HTR-8/SVneo (cell line): ENCODE measurements around the gene ST3GAL3.

Experiments used
- DNase-seq: peaks from one replicate; pipeline ENCODE4 v3.0.0; 2011; ENCODE audit warnings: low spot score, mixed read lengths; ENCODE audit not compliant: insufficient read length
- FAIRE-seq: peaks from 2 replicates; lab custom pipeline; 2011; peaks lifted over from hg19 to GRCh38; lab: Jason Lieb, UNC

ST3GAL3 gene, protein sequence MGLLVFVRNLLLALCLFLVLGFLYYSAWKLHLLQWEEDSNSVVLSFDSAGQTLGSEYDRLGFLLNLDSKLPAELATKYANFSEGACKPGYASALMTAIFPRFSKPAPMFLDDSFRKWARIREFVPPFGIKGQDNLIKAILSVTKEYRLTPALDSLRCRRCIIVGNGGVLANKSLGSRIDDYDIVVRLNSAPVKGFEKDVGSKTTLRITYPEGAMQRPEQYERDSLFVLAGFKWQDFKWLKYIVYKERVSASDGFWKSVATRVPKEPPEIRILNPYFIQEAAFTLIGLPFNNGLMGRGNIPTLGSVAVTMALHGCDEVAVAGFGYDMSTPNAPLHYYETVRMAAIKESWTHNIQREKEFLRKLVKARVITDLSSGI

GRCh38 chr1:43707190-43708001, at the start of gene ST3GAL3:
ST3GAL3 (plus strand) TSS chr1:43707536; CDS start chr1:43736263, 28,727 bp downstream.
- DNase-seq (peak; percentile 94), FAIRE-seq (peak; percentile 75)

DNA sequence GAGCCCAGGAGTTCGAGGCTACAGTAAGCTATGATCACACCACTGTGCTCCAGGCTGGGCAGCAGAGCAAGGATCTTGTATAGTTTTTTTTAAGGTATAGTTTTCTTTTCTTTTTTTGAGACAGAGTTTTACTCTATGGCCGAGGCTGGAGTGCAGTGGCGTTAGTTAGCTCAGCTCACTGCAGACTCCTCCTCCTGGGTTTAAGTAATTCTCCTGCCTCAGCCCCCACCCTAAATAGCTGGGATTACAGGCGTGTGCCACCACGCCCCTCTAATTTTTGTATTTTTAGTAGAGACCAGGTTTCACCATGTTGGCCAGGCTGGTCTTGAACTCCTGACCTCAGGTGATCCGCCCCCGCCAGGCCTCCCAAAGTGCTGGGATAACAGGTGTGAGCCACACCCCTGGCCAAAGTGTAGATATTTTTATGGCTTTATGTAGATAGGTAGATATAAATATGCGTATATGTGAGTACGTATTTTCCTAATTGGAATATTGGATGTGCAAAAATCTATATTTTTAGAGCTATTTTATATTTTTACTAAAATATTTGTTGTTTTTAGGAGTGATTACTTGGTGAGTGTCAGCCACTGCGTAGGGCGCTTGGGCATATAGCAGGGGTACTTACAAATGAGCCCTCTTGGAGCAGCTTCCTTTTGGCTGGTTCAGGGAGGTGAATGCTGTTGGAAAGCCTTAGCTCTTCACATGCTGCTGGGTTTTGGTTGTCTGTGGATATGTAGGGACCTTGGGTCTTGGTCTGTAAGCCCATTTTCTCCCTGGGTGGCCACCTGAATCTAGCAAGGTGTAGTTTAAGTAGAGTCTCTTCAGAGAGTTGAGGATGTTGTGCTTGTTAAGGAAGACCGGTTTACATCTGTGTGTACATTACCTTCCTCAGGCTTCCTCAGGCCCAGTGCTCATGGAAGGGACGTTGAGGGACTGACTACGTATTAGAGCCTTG, 47.8 kb upstream of the ST3GAL3 start:
- no peak for DNase-seq
- FAIRE-seq, result no peak

DNA sequence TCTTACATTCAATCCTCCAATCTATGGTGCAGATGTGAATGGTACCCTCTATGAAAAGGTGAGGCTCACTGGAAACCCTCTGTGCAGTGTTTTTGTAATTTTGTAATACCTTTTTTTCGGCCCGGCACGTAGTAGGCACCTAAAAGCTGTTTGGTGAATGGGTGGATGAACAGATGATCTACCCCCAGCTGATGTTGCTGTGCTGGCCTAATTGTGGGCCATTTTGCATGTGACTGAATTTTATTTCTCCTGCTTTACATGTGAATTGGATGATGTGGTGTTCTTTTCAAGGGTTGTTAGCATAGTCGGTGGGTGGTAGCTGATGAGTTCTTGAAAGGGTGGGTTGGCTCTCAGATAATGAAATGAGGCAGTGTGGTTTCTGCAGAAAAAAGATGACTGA, 47.0 kb upstream of the ST3GAL3 start:
- DNase-seq (no peak), FAIRE-seq (no peak)

DNA sequence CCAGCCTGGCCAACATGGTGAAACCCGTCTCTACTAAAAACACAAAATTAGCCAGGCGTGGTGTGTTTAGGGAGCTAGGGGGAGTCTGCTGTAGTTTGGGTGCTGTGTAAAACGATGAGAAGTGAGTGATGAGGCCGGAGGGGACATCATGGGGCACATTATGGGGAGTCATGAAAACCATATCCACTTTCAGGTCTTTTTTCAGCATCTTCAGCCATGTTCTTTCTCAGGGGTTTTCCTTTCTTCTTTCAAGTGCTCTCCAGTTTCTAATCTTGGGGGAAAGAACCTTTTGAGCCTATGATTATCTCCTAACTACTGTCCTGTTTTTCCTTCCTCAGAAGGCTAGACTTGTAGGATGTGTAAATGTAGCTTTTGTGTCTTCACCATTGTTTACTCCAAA, 43.0 kb upstream of the ST3GAL3 start:
- DNase-seq (no peak), FAIRE-seq (no peak)

DNA sequence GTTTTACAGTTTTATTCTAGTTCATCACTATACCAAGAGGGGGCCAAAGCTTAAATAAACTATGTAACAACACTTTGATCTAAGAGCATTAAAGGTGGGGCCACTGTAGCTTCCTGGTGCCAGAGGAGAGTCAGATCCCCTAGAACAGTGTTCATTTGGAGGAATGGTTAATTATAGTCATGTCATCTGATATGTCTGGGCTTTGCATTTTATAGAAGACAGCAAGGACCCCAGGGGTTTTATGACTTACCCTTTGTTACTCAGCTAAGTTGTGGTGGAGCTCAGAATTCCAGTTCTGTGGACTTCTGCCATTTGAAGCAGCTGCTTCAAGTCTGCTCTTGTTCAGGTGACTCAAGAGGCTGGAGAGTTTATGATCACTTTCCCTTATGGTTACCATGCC, 40.7 kb upstream of the ST3GAL3 start:
- DNase-seq (no peak), FAIRE-seq (no peak)

DNA sequence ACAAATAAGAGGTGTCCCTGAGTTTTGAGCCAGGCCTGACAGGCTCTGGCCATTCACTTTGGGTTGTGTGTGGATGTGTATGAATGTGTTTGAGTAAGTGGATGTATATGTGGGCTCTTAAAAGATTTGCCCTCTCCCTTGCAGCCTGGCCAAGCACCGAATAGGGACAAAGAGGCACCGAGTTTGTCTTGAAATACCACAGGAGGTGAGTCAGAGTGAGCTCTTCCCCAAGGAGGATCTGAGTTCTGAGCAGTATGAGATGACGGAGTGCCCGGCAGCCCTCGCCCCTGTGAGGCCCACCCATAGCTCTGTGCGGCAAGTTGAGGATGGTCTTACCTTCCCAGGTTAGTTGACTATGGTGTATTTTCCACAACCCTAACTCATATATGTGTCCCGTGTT, 38.4 kb upstream of the ST3GAL3 start:
- FAIRE-seq, result no peak
- peak; percentile 12 for DNase-seq

DNA sequence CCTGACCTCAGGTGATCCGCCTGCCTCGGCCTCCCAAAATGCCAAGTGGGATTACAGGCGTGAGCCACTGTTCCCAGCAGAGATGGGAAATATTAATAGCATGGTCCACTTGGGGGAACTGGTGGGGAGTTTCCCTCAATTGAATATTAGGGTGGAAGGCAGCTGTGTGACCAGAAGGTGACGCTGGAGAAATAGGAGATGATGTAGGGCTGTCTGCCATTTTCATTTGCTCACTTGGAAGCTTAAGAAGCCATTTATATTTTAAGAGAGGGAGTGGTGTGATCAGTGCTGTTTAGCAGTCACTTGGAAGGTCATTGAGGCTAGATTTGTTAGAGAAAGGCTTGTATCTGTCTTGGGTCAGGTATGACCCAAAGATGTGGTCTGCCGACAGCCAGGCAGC, 37.5 kb upstream of the ST3GAL3 start:
- no peak for FAIRE-seq
- no peak for DNase-seq

DNA sequence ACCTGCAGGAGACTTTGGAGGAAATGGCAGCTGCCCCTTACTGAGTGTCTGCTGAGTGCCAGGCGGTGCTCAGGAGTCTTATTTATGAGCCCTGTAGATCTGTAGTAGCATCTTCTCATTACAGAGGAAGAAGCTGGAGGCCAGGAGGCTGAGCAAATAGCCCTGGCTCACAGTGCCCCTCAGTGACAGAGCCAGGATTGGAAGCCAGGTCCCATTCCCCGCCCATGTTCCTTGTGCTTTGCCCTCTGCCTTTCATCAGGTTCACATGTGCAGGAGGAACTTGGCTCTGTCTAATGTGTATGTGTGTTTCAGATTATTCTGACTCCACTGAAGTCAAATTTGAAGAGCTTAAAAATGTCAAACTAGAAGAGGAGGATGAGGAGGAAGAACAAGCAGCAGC, 36.1 kb upstream of the ST3GAL3 start:
- FAIRE-seq (no peak), DNase-seq (no peak)

DNA sequence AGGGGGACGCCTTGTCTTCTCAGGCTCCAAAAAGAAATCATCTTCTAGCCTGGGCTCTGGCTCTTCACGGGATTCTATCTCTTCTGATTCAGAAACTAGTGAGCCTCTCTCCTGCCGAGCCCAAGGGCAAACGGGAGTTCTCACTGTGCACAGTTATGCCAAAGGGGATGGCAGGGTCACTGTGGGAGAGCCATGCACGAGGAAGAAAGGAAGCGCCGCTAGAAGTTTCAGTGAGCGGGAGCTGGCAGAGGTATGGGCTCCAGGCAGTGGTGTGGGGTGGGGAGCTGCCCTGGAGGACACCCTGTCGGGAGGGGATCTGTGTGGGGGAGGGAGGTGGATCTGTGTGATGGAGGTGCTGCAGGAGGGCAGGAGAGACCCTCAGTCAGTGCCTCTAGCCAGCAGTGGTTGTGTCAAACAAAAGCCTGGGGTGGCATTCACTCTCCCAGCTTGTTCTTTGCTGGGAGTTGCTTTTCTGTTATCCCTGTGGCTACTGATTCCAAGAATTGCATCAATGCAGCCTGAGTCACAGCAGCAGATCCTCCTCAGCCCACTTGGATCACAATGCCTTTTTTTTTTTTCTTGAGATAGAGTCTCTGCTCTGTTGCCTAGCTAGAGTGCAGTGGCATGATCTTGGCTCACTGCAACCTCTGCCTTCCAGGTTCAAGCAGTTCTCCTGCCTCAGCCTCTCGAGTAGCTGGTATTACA, 35.6 kb upstream of the ST3GAL3 start:
- FAIRE-seq, result no peak
- no peak for DNase-seq

GRCh38 chr1:43673261-43673660, 34.1 kb upstream of the ST3GAL3 start:
- DNase-seq (no peak), FAIRE-seq (no peak)

DNA sequence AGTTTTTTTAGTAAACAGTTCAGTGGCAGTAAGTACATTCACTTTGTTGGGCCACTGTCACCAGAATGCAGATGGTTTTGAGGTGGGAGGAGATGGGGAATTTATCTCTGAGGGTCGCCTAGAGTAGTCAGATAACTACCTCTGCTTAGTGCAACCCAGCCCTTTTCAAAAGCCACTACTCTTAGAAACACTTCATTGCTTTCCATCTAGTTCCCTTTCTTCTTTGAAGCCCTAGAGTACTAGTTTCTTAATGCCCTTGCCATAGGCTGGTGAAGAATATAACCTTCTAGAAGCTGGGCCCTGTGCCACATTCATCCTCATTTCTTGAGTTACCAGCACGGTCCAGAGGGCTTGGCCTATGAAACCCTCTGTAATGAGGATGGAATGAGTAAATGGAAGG, 28.4 kb upstream of the ST3GAL3 start:
- DNase-seq (no peak), FAIRE-seq (no peak)

- DNase-seq (no peak), FAIRE-seq (no peak)
Measured at GRCh38 chr1:43683560-43683959, 23.8 kb upstream of the ST3GAL3 start.

DNA sequence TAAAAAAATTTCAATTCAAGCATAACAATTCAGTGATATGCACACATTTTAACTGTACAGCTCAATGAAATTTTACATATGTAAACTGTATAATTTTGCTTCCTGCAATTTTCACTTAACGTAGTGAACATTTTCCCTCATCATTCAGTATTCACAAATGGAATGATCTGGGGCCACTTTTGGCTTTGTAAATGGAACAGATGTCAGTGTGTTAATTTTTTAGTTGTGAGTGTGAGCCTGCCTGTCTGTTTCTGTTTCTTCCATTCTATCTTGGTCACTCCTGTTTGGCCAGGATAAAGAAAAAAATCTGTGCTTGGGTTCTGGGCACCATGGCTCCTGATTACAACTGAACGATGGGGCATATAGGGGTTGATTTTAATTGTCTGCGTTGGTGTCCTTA, 20.5 kb upstream of the ST3GAL3 start:
- no peak for DNase-seq
- FAIRE-seq, result no peak

DNA sequence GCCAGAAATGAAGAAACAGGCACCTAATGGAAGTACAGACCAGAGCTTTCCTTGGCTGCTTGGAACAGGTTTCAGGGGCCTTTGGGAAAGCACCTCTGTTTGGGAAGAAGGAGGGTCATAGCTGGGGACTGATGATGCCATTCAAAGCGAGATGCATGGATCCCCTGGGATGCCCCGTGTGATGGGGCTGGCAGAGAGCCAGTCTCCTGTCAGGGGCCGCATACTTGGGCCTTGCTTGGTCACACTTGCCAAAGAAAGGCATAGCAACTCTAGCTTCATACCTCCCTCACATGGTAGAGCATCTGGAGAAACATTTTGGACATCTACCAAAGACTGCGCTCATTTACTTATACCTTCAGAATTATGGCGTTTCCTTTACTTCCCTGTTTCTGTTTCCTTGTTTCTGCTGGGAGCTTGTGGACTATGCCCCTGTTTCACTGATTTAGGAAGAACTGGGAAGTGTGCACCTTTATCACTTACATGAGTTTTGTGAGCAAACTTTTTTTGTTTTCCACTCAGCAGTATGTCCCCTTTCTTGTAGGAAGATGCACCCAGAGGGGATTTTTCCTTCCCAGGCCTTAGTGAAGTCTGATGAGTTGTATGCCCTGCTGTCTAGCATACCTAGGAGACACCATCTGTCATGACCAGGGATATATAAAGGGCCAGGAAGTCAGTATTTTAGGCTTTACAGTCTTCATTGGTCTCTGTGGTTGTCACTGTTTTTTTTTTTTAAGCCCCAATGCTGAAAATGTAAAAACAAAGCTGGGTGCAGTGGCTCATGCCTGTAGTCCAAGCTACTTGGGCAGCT, 19.8 kb upstream of the ST3GAL3 start:
- no peak for DNase-seq
- no peak for FAIRE-seq

DNA sequence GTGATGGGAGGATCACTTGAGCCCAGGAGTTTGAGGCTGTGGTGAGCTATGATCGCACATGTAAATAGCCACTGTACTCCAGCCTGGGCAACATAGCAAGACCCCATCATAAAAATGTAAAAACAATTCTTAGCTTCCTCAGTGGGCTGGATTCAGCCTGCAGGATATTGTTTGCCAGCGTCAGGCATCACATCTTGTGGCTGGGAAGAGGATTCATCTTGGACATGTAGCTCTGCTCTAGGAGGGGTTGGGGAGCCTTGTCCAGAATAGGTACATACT, 19.3 kb upstream of the ST3GAL3 start:
- FAIRE-seq (no peak), DNase-seq (no peak)

- no peak for DNase-seq
Measured at GRCh38 chr1:43688594-43689000, 18.7 kb upstream of the ST3GAL3 start.

DNA sequence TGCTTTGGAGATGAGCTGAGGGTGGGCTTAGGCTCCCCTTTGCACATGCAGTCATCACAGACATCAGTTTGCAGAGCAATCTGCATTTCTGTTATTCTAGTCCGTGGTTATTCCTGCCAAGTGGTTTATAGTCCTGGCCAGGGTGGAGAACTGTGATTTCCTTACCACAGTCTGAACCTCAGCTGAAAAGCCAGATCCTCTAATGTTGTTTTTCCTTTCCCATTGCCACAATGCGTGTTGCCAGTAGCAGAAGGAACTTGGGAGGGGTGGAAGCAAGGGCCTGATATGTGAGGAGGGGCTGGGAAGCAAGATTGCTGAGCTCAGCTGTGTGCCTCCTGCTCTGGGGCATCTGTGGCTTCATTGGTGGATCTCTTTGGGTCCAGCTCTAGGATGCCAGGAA, 18.0 kb upstream of the ST3GAL3 start:
- no peak for FAIRE-seq
- no peak for DNase-seq

More at GRCh38 chr1:43688594-43689000, 18.7 kb upstream of the ST3GAL3 start:
- no peak for FAIRE-seq

GRCh38 chr1:43691871-43692815, 15.2 kb upstream of the ST3GAL3 start:
- DNase-seq, result no peak
- no peak for FAIRE-seq
